Astrocyte of the spinal cord (primary cell): ENCODE data around the gene XIRP2.

Source experiments
- DNase-seq: peaks from one replicate; pipeline ENCODE4 v3.0.0; 2011; ENCODE audit warnings: low read depth, low spot score
- H3K4me3 ChIP-seq: 2 replicates; pipeline ENCODE4 v1.5.1; 2011; ENCODE audit warnings: low read depth, mild to moderate bottlenecking, low read length, moderate library complexity
- in situ Hi-C: cut with HindIII; loops from 2 replicates; pipeline ENCODE4 v1.10.0; 2017; ENCODE audit warnings: low sequenced_read_pairs
- TF ChIP-seq, protein P1 (sequence below): IDR thresholded peaks from 2 replicates; pipeline ENCODE4 v1.5.1; 2012; ENCODE audit warnings: low read depth, mild to moderate bottlenecking, low read length, inconsistent platforms

Gene XIRP2

DNA sequence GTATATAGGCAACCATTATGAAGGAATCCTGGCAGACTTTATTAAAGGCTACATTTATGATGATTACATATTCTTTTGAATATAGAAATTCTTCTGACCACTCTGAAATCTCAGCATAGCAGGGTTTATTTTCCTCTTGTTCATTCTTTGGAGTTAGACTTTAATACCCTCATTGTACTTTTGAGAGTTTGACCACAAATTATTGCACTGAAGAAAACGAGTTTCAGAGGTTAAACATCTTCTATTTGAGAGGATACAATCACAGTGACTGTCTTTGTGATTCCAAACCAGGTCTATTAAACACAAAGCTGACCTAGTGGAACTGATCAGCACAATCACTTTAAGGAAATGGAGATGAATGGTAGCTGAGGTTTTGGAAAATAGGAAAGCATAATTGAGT lies 71.3 kb downstream of the XIRP2 start:
- in situ Hi-C loops, result no loop called here
- H3K4me3 ChIP-seq, result no peak overlapping the region
- TF ChIP-seq, protein P1, sequence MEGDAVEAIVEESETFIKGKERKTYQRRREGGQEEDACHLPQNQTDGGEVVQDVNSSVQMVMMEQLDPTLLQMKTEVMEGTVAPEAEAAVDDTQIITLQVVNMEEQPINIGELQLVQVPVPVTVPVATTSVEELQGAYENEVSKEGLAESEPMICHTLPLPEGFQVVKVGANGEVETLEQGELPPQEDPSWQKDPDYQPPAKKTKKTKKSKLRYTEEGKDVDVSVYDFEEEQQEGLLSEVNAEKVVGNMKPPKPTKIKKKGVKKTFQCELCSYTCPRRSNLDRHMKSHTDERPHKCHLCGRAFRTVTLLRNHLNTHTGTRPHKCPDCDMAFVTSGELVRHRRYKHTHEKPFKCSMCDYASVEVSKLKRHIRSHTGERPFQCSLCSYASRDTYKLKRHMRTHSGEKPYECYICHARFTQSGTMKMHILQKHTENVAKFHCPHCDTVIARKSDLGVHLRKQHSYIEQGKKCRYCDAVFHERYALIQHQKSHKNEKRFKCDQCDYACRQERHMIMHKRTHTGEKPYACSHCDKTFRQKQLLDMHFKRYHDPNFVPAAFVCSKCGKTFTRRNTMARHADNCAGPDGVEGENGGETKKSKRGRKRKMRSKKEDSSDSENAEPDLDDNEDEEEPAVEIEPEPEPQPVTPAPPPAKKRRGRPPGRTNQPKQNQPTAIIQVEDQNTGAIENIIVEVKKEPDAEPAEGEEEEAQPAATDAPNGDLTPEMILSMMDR, result no peak
- DNase-seq, result no peak

- DNase-seq, result no peak
- in situ Hi-C loops, result no loop called here
- TF ChIP-seq, protein P1, result no peak
- H3K4me3 ChIP-seq, result no peak overlapping the region
Observed at GRCh38 chr2:166960702-166961270, 72.5 kb downstream of the XIRP2 start.

DNA sequence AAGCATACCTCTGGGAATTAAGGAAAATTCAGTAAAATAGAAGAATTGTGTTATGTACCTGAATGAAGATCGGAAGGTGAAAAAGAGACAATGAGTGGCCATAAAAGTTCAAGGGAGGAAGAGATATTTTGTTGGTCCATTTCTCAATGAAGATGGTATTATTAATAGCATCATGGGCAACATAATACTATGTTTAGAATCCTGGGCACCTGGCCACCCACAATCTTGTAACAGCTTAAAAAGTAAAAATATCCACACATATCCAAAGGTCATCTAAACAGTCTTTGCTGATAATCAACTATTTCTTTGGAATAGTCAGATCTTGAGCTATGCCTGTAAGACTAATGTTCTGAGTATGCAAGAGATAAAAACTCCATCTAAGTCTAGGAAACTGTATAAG lies 73.7 kb downstream of the XIRP2 start:
- in situ Hi-C loops, result no loop called here
- no peak for DNase-seq
- H3K4me3 ChIP-seq, result no peak overlapping the region
- TF ChIP-seq, protein P1, result no peak

- in situ Hi-C loops, result no loop called here
- no peak for DNase-seq
- H3K4me3 ChIP-seq, result no peak overlapping the region
- TF ChIP-seq, protein P1, result no peak
Observed at GRCh38 chr2:166969486-166969885, 81.2 kb downstream of the XIRP2 start.

DNA sequence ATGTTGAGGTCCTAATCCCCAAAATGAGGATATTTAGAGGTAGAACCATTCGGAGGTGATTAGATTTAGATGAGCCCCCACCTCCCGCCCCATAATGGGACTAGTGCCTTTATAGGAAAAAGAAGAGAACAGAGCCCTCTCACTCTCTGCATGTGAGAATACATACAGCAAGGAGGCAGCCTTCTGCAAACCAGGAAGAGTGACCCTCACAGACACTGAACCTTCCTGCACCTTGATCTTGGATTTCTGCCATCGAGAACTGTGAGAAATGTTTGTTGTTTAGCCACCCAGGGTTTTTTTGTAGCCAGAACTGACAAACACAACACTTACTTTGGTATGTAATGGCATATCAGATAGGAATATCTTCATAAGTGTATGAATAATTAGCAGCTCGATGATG lies 83.7 kb downstream of the XIRP2 start:
- in situ Hi-C loops, result no loop called here
- DNase-seq, result no peak
- TF ChIP-seq, protein P1, result no peak
- no peak overlapping the region for H3K4me3 ChIP-seq

DNA sequence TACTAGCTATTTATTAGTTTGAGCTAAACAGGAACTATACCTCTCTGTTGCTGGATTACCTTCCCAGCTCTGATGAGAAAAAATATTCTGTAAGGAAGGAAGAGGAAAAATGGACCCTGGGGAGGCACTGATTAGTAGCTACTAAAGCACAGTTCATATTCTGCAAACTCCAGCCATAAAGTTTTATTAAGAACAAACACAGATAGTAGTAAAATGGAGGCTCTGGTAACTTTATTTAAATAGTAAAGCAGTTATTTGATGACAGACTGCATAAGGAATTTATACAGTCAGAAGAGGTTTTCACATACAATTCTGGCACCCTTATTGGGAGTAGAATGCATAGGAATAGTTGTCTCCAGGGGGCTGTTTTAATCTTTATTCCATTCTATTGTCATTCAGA lies 84.1 kb downstream of the XIRP2 start:
- no peak overlapping the region for H3K4me3 ChIP-seq
- DNase-seq, result peak; percentile 18
- TF ChIP-seq, protein P1, result no peak
- in situ Hi-C loops, result no loop called here

GRCh38 chr2:166984188-166984587 lies 95.9 kb downstream of the XIRP2 start:
- H3K4me3 ChIP-seq, result no peak overlapping the region
- no peak for DNase-seq
- TF ChIP-seq, protein P1, result no peak
- in situ Hi-C loops, result no loop called here
